Skeletal muscle satellite cell (primary cell): Measurements from ENCODE around the gene WNT5A.

Experiments used
- H3K27me3 ChIP-seq: 2 replicates; pipeline ENCODE4 v1.7.0; 2013; ENCODE audit warnings: low read length; ENCODE audit not compliant: control insufficient read depth, insufficient read depth
- H3K36me3 ChIP-seq: 2 replicates; pipeline ENCODE4 v1.7.0; 2013; ENCODE audit warnings: mild to moderate bottlenecking, control low read depth, low read length; ENCODE audit not compliant: insufficient read depth
- H3K4me1 ChIP-seq: 2 replicates; pipeline ENCODE4 v1.7.0; 2013; ENCODE audit warnings: low read length; ENCODE audit not compliant: control insufficient read depth, insufficient read depth
- H3K4me2 ChIP-seq: 2 replicates; pipeline ENCODE4 v1.7.0; 2013; ENCODE audit warnings: mild to moderate bottlenecking, low read length
- H3K4me3 ChIP-seq: 2 replicates; pipeline ENCODE4 v1.7.0; 2013; ENCODE audit warnings: low read length
- H3K9ac ChIP-seq: 2 replicates; pipeline ENCODE4 v1.7.0; 2013; ENCODE audit warnings: mild to moderate bottlenecking, low read depth, low read length, moderate library complexity
- H3K9me3 ChIP-seq: replicated peaks from 2 replicates; pipeline ENCODE4 v1.7.0; 2013; ENCODE audit warnings: mild to moderate bottlenecking, control low read depth, low read length

The WNT5A gene

GRCh38 chr3:55486101-55486856 is 827 bp downstream of the WNT5A start:
- Histone ChIP-seq H3K4me3 (peak overlapping the region; percentile 76), H3K9me3 (no peaks in the 10 kb centered on the region), H3K4me1 (peaks cover 58% of the 10 kb centered on the region), H3K27me3 (no peaks in the 10 kb centered on the region), H3K36me3 (peaks cover 25% of the 10 kb centered on the region), H3K9ac (peak overlapping the region; percentile 95), H3K4me2 (peak overlapping the region; percentile 96)

- peak overlapping the region; percentile 95 for H3K9ac ChIP-seq
- no peaks in the 10 kb centered on the region for H3K27me3 ChIP-seq
- peaks cover 46% of the 10 kb centered on the region for H3K4me1 ChIP-seq
- H3K4me3 ChIP-seq, result peak overlapping the region; percentile 76
- H3K4me2 ChIP-seq, result peak overlapping the region; percentile 96
- peaks cover 27% of the 10 kb centered on the region for H3K36me3 ChIP-seq
- H3K9me3 ChIP-seq, result no peaks in the 10 kb centered on the region
These were observed 2.0 kb downstream of the WNT5A start for GRCh38 chr3:55484801-55485791.

GRCh38 chr3:55484191-55484689 is 2.9 kb downstream of the WNT5A start:
- H3K27me3 ChIP-seq, result no peaks in the 10 kb centered on the region
- no peaks in the 10 kb centered on the region for H3K9me3 ChIP-seq
- peak overlapping the region; percentile 95 for H3K9ac ChIP-seq
- peak overlapping the region; percentile 96 for H3K4me2 ChIP-seq
- H3K36me3 ChIP-seq, result peaks cover 35% of the 10 kb centered on the region
- peak overlapping the region; percentile 76 for H3K4me3 ChIP-seq
- peaks cover 45% of the 10 kb centered on the region for H3K4me1 ChIP-seq

DNA sequence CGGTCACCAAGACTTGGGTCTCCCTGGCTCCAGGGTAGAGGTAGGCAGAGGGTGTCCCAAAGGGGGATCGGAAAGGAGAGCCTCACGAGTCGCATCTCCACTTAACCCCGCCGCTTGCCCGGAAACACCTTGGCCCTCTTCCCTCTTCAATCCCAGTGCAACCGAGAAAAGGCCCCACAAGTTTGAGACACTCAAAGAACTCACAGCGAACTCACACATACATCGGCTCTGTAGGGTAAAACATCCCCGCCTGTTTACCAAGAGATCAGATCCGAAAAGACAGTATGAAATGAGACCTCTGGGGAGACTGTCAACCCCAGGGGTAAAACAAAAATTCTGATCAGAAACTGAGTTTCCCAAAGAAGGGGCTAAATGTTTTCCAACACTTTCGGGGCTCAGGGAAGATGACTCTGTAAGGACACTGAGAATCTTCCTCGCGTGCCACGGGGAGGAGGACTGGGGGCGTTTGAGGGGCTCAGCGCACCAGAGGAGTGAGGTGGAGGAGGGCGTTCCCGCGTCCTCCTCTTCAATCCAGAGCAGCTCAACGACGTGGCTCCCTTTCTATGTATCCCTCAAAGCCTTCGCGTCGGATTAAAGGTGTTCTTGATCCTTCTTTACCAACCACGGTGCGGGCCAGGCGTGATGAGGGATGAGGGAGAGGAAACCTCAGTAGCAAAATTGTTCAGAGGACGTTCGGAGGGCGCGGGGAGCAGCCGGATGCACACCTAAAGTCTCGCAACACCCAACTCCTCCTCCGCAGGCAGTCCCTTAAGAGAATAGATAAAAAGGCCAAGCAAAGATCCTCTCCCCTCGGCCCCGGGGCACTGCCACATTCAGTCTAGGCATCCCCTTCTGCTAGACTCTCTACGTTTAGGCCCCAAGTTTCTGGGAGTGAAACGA is 3.7 kb downstream of the WNT5A start:
- Histone ChIP-seq H3K4me2 (peak overlapping the region; percentile 96), H3K9me3 (no peaks in the 10 kb centered on the region), H3K4me3 (peak overlapping the region; percentile 76), H3K36me3 (peaks cover 43% of the 10 kb centered on the region), H3K27me3 (no peaks in the 10 kb centered on the region), H3K9ac (peak overlapping the region; percentile 95), H3K4me1 (peaks cover 46% of the 10 kb centered on the region)

DNA sequence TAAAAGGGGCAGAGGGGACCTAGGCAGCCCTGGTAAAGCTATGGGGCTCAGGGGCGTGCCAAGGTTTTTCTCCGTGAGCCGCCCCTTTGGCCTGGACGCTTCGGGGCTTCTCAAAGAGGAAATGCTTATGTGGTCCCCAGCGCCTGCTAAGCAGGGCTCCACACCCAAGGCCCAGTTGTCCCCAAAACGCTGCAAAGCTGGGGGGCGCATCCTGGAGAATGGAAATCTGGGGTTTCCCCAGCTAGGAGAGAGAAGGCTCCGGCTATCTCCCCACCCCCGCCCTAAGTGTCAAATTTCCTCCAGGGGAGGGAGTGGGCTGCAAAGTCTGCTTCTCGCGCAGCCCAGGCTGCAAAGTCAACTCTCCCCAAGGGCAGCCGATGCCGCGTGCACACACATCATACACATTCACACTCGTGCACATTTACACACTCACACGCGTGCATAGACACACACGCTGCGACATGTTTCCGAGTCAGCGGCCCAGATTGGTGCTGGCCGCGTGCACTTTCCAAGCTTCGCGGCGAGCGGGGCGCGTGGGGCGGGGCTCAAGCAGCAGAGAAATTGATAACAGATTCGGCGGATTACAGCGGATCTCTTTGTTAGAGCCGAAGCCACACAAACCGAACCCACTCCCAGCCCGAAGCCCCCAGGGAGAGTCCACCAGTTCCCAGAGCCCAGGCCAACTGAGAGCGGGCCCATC is 4.5 kb downstream of the WNT5A start:
- peaks cover 53% of the 10 kb centered on the region for H3K4me1 ChIP-seq
- H3K9me3 ChIP-seq, result no peaks in the 10 kb centered on the region
- peaks cover 50% of the 10 kb centered on the region for H3K36me3 ChIP-seq
- H3K27me3 ChIP-seq, result no peaks in the 10 kb centered on the region
- H3K4me3 ChIP-seq, result peak overlapping the region; percentile 71
- H3K9ac ChIP-seq, result peak overlapping the region; percentile 85
- peak overlapping the region; percentile 96 for H3K4me2 ChIP-seq

GRCh38 chr3:55481744-55482495 is 5.2 kb downstream of the WNT5A start:
- Histone ChIP-seq H3K36me3 (peaks cover 57% of the 10 kb centered on the region), H3K27me3 (no peaks in the 10 kb centered on the region), H3K4me1 (peaks cover 60% of the 10 kb centered on the region), H3K4me3 (peak overlapping the region; percentile 71), H3K9me3 (no peaks in the 10 kb centered on the region), H3K9ac (peak overlapping the region; percentile 85), H3K4me2 (peak overlapping the region; percentile 96)

GRCh38 chr3:55480911-55481743 is 6.0 kb downstream of the WNT5A start:
- peak overlapping the region; percentile 85 for H3K9ac ChIP-seq
- no peaks in the 10 kb centered on the region for H3K9me3 ChIP-seq
- peak overlapping the region; percentile 71 for H3K4me3 ChIP-seq
- H3K4me2 ChIP-seq, result peak overlapping the region; percentile 96
- no peaks in the 10 kb centered on the region for H3K27me3 ChIP-seq
- H3K36me3 ChIP-seq, result peaks cover 64% of the 10 kb centered on the region
- H3K4me1 ChIP-seq, result peaks cover 67% of the 10 kb centered on the region

DNA sequence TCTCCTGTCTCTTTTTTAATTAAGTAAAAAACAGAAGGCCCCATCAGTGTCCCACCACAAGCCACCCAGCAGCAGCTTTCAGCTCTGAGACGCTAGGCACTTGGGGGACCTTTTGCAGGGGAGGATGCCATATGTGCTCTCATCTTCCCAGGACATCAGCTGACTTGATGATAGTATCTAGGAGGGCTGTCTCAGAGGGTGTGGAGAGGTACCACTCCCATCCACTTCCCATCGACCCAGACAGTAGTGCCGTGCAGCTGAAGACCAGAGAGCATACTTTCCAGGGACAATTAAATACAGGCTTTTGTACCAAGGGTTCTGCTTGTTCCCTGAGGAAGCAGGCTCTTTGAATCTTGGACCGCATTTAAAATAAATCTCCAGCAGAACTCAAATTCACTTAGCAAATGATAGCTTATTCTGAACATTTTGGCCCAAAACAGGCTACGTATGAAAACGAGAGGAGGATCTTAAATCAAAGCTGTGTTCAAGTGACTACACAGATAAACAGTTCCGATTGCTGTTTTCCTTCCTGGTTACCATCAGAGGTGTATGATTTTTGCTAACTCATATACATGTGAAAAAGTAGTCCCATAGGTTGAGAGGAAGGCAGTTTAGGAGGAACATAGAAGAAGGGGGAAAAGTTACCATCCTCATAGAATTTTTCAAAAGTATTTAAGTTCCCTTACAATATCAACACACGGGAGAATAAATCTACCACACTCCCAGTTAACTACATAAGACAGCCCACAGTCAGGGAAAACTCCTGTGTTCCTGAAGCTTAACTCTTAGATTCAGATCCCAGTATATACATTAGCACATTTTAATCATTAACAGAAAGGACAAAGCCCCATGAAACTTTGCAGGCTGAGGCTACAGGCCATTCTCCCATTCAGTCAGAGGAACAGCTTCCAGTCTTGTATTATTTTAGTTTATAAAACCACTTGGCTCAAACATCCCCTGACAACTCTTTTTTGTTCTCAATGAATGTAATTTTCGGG is 9.5 kb downstream of the WNT5A start:
- peak overlapping the region; percentile 96 for H3K4me2 ChIP-seq
- peak overlapping the region; percentile 85 for H3K9ac ChIP-seq
- peaks cover 50% of the 10 kb centered on the region for H3K4me1 ChIP-seq
- H3K9me3 ChIP-seq, result no peaks in the 10 kb centered on the region
- H3K36me3 ChIP-seq, result peaks cover 76% of the 10 kb centered on the region
- H3K4me3 ChIP-seq, result peak overlapping the region; percentile 71
- no peaks in the 10 kb centered on the region for H3K27me3 ChIP-seq
